H1 (cell line): ENCODE results near the gene GAP43.

Experiments
- ASH2L ChIP-seq: fragments of 200-600, 300-600 bp; sonication (generic); IDR thresholded peaks from one replicate; pipeline ENCODE4 v1.7.1; 2017; ENCODE audit warnings: low read length
- BRCA1 ChIP-seq: IDR thresholded peaks from 2 replicates; pipeline ENCODE4 v1.6.1; 2012; ENCODE audit warnings: low read depth, low read length, improper control_type of control experiment
- KDM1A ChIP-seq: fragments of 200-600, 300-600 bp; sonication (generic); IDR thresholded peaks from 2 replicates; pipeline ENCODE4 v1.7.1; 2016; ENCODE audit warnings: mild to moderate bottlenecking, low read length, borderline replicate concordance
- MAFK ChIP-seq: IDR thresholded peaks from 2 replicates; pipeline ENCODE4 v1.6.1; 2012; ENCODE audit warnings: low read depth, mild to moderate bottlenecking, improper control_type of control experiment, low read length
- SP1 ChIP-seq: IDR thresholded peaks from 2 replicates; pipeline ENCODE4 v1.6.1; 2011; ENCODE audit warnings: low read depth, low read length
- TBP ChIP-seq: IDR thresholded peaks from 2 replicates; pipeline ENCODE4 v1.6.1; 2011; ENCODE audit warnings: low read depth, low read length, improper control_type of control experiment
- TEAD4 ChIP-seq: IDR thresholded peaks from 2 replicates; pipeline ENCODE4 v1.6.1; 2012; ENCODE audit warnings: low read depth, low read length, inconsistent platforms, mixed read lengths
- TF ChIP-seq, protein P1 (sequence below), 3 experiments: IDR thresholded peaks; 1 replicate in 2 of 3; 2 replicates in 1 of 3; pipeline versions ENCODE4 v1.5.1 to v1.6.1; 2011; ENCODE audit warnings: low read length in 3 of 3, mild to moderate bottlenecking in 3 of 3, inconsistent platforms in 2 of 3, low read depth in 1 of 3, moderate library complexity in 1 of 3; ENCODE audit not compliant: insufficient read depth in 1 of 3; ENCODE audit errors: control extremely low read depth in 1 of 3
- TF ChIP-seq, protein P2 (sequence below): IDR thresholded peaks from 2 replicates; pipeline ENCODE4 v1.6.1; 2011; ENCODE audit warnings: low read length, improper control_type of control experiment

DNA sequence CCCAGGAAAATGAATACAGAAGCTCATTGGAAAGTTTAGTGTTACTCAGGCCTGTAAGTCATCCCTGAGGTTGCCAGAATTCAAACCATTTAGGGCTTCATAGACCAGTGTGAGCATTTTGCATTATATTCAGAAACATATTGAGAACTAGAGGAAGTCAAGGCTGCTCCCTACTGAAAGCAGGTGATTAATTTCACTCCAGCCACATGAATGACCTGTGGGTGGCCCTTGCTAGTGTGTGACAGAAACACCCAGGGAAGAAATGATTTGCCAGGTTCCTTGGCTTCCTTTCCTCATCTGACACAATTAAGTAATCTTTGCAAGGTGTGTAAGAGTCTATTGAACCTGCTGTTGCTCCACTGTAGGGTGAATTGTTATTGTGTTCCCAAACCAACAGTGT, 61.8 kb downstream of the GAP43 start:
- TF ChIP-seq, protein P1, sequence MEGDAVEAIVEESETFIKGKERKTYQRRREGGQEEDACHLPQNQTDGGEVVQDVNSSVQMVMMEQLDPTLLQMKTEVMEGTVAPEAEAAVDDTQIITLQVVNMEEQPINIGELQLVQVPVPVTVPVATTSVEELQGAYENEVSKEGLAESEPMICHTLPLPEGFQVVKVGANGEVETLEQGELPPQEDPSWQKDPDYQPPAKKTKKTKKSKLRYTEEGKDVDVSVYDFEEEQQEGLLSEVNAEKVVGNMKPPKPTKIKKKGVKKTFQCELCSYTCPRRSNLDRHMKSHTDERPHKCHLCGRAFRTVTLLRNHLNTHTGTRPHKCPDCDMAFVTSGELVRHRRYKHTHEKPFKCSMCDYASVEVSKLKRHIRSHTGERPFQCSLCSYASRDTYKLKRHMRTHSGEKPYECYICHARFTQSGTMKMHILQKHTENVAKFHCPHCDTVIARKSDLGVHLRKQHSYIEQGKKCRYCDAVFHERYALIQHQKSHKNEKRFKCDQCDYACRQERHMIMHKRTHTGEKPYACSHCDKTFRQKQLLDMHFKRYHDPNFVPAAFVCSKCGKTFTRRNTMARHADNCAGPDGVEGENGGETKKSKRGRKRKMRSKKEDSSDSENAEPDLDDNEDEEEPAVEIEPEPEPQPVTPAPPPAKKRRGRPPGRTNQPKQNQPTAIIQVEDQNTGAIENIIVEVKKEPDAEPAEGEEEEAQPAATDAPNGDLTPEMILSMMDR (IDR thresholded peaks at IDR 0.05; ENCODE audit: control extremely low read depth in 1 of 3, insufficient read depth in 1 of 3, low read depth in 1 of 3, low read length in 3 of 3): no peak
- no peak for TF ChIP-seq SP1
- TF ChIP-seq MAFK: no peak
- no peak for TF ChIP-seq ASH2L
- no peak for TF ChIP-seq TEAD4
- TF ChIP-seq, protein P2, sequence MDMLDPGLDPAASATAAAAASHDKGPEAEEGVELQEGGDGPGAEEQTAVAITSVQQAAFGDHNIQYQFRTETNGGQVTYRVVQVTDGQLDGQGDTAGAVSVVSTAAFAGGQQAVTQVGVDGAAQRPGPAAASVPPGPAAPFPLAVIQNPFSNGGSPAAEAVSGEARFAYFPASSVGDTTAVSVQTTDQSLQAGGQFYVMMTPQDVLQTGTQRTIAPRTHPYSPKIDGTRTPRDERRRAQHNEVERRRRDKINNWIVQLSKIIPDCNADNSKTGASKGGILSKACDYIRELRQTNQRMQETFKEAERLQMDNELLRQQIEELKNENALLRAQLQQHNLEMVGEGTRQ: no peak
- TF ChIP-seq BRCA1: no peak
- TF ChIP-seq TBP: no peak
- no peak for TF ChIP-seq KDM1A
